ENCODE results near the gene CIROP. TPM values are rescaled to one million over a fixed set of nuclear protein-coding genes. Genes with fewer than 3 reads are reported as not detected.

CIROP gene
- total and polyA plus RNA-seq, 12 donors = not detected

DNA sequence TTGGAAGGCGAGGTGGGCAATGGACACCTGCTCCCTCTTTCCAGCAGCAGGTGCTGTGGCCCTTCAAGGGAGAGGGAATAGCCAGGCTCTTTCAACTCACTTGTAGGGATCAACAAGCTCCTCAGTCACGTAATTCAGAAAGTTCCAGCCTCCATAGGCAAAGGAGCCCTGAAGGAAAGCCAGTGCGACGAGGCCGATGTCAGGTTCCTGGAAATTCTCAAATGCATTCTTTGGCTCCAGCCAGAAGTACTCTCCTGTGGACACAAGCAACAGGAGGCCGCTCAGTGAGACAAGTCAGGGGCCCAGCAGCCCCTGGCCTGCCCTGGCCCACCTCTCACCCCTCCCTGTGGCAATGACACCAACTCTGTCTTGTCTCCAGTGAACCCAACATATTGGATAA lies 35.6 kb upstream of the CIROP start:
- Histone ChIP-seq H3K4me1 (replicated peaks in 1 of 2) (no peaks in the 10 kb centered on the region), H3K27me3 (no peaks in the 10 kb centered on the region), H3K9me3 (replicated peaks in 1 of 3) (no peaks in the 10 kb centered on the region), H3K36me3 (replicated peaks in 1 of 2) (peaks cover 0 to 39% of the 10 kb centered on the region in 2 donors), H3K27ac (no peak overlapping the region), H3K4me3 (no peak overlapping the region)
- 88 to 96% (median 94%) methylated on average over 6 of the region's 6 CpGs for WGBS, 4 donors
- intact Hi-C loops (cut with DNase I) = no loop called here
- no peak for TF ChIP-seq POLR2A (IDR thresholded peaks at IDR 0.05)
- TF ChIP-seq, protein P1, sequence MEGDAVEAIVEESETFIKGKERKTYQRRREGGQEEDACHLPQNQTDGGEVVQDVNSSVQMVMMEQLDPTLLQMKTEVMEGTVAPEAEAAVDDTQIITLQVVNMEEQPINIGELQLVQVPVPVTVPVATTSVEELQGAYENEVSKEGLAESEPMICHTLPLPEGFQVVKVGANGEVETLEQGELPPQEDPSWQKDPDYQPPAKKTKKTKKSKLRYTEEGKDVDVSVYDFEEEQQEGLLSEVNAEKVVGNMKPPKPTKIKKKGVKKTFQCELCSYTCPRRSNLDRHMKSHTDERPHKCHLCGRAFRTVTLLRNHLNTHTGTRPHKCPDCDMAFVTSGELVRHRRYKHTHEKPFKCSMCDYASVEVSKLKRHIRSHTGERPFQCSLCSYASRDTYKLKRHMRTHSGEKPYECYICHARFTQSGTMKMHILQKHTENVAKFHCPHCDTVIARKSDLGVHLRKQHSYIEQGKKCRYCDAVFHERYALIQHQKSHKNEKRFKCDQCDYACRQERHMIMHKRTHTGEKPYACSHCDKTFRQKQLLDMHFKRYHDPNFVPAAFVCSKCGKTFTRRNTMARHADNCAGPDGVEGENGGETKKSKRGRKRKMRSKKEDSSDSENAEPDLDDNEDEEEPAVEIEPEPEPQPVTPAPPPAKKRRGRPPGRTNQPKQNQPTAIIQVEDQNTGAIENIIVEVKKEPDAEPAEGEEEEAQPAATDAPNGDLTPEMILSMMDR (IDR thresholded peaks at IDR 0.05) = no peak
- DNase-seq = no peak

DNA sequence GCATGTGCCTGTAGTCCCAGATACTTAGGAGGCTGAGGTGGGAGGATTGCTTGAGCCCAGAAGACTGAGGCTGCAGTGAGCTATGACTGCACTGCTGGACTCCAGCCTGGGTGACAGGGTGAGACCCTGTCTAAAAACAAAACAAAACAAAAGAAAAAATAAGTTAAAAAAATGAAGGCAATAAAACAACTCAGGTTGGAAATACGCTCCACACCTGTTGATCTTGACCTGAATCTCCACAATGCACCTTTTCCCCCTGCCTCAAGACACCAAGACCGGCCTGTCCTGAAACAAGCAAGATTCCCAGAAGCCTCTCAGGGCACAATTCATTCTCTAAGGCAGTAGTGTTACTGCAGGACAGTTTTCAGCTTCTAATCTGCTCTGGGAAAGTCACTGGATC lies 35.1 kb upstream of the CIROP start:
- 87 to 98% (median 90%) methylated on average over 2 of the region's 2 CpGs for WGBS, 4 donors
- no peak for TF ChIP-seq POLR2A (IDR thresholded peaks at IDR 0.05)
- TF ChIP-seq, protein P1 (IDR thresholded peaks at IDR 0.05) = no peak
- Histone ChIP-seq H3K9me3 (replicated peaks in 1 of 3) (no peaks in the 10 kb centered on the region), H3K4me1 (replicated peaks in 1 of 2) (no peaks in the 10 kb centered on the region), H3K27ac (no peak overlapping the region), H3K4me3 (no peak overlapping the region), H3K36me3 (replicated peaks in 1 of 2) (peaks cover 0 to 39% of the 10 kb centered on the region in 2 donors), H3K27me3 (no peaks in the 10 kb centered on the region)
- intact Hi-C loops (cut with DNase I) = no loop called here
- no peak for DNase-seq

DNA sequence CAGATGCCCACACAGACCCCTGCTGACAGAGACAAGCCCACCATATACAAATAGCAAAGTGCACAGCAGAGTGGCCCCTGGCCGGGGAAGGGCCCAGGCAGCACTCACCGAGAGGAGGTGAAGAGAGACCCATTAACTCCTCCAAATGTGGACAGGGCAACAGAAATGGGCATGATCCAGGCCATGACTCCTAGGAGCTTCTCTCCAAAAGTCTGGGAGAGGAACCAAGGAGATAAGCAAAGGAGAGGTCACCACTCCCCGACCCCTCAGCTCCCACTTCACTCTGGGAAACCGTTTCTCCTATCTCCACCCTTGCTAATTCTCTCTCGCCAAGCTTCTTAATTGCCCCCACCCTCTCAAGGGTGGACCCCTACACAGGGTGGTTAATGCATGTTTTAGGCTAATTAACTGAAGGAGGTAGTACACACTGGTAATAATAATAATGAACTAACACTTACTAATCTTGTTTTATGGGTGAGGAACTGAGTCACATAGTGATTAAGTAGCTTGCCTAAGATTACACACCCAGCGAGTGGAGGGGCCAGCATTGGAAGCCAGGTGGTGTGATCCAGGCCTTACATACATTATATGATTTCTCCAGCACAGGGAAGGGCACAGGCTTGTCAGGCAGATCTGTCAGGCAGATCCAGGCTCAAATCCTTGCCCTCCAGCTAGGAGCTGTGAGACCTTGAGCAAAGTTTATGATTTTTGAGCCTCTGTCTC lies 33.2 kb upstream of the CIROP start:
- intact Hi-C loops (cut with DNase I) = no loop called here
- no peak for TF ChIP-seq POLR2A (IDR thresholded peaks at IDR 0.05)
- TF ChIP-seq, protein P1 (IDR thresholded peaks at IDR 0.05) = no peak
- no peak overlapping the region for H3K27ac ChIP-seq
- H3K36me3 ChIP-seq (replicated peaks in 1 of 2) = peaks cover 0 to 39% of the 10 kb centered on the region in 2 donors
- no peak overlapping the region for H3K4me3 ChIP-seq
- no peaks in the 10 kb centered on the region for H3K9me3 ChIP-seq (replicated peaks in 1 of 3)
- no peak for DNase-seq
- no peaks in the 10 kb centered on the region for H3K27me3 ChIP-seq
- WGBS, 4 donors = 85 to 94% (median 90%) methylated on average over 6 of the region's 6 CpGs
- H3K4me1 ChIP-seq (replicated peaks in 1 of 2) = no peaks in the 10 kb centered on the region

DNA sequence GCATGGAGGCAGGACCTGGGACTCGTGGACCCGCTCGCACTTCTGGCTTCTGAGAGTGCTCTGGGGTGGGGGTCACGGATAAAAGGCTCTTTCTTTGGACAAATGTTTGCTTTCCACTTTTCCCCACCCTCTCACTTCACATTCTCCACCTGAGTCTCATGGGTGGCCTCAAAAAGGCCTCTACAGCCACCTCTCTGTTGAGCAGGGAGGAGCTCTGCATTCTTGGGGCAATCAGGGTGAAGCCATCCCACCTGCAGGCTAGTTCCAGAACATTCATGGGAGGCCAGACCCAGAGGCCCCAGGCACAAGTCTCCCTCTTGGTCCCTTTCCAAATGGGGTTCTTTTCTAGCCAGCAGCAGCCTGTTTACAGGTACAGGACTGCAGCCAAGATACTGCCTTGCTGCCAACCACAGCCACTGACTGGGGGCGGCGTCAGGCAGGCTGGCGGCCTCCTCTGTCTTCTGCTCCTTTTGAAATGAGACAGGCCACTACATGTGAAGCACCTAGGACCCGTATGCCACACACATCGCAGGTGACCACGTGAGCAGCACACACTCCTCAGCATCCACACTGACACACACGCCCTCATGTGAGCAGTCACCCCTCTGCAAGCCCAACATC lies 32.5 kb upstream of the CIROP start:
- H3K27me3 ChIP-seq = no peaks in the 10 kb centered on the region
- H3K27ac ChIP-seq = no peak overlapping the region
- no peak for DNase-seq
- no peak overlapping the region for H3K4me3 ChIP-seq
- H3K9me3 ChIP-seq (replicated peaks in 1 of 3) = no peaks in the 10 kb centered on the region
- intact Hi-C loops (cut with DNase I) = no loop called here
- WGBS, 4 donors = 90 to 92% (median 91%) methylated on average over 9 to 11 of the region's 11 CpGs
- no peak for TF ChIP-seq POLR2A (IDR thresholded peaks at IDR 0.05)
- TF ChIP-seq, protein P1 (IDR thresholded peaks at IDR 0.05) = no peak
- no peaks in the 10 kb centered on the region for H3K4me1 ChIP-seq (replicated peaks in 1 of 2)
- H3K36me3 ChIP-seq (replicated peaks in 1 of 2) = peaks cover 0 to 39% of the 10 kb centered on the region in 2 donors
